HG03066 (cell line): ENCODE data around the gene ZWILCH.
"Not testable (repeated sequence)": the region's sequence is repeated elsewhere in the genome, so short reads cannot be mapped to it uniquely, and the experiment has no call there.

Experiments
- ATAC-seq: cut with Tn5 transposase; IDR thresholded peaks from one replicate; pipeline ENCODE4 v1.9.1; 2021; ENCODE audit warnings: low read depth; ENCODE audit not compliant: unreplicated experiment

The ZWILCH gene

DNA sequence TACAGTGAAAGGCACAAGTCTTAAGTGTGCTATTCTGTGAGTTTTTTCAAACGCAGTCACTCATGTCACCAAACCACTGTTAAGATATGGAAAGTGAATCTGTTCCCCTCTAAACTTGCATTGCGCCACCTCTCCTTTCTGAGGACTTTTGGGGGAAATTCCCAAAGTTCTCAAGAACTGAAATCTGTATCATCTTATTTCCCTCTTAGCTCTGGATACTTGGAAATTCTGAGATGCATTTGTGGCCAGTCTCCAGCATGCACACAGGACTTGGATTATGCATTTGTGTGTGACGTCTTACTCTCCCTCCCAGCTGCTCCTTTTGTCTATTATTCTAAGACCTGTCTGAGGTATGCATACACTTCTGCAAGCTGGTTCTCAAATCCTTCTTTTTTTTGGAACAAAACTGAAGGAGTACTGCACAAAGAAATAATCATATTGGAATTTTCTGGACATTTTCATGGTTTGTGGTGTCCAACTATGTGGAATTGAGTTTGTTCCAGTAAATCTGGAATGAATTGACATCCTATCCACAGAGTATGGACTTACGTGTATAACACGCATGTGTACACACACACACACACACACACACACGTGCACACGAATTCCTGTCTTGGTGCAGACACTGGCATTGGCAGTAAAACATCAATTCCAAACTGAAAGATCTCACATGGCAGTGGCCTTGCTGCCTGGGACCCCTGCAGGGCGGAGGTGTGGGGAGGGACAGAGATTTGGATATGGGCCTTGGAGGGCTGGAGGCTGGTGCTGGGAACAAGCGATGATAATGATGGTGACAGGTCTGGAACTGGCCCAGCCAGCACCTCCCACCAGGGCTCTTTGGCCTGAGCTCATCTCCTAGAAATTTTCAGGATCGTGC lies 68.8 kb downstream of the ZWILCH start:
- ATAC-seq, result no peak

DNA sequence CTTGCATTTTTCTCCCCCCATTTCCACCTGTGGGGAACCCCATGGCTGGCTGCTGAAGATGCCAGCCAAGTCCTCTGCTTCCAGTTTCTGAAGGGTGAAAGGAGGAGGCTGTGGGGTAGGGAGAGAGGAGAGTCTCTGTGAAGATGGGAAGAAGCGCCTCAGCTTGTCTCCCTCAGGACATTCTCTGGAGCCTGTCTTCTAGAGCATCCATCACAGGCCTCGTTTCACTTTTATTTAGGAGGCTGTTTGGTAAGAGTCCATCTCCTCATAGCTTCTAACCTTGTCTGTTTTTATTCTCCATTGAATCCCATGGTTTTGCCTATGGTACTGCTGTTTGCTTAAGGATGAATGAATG lies 69.4 kb downstream of the ZWILCH start:
- no peak for ATAC-seq

DNA sequence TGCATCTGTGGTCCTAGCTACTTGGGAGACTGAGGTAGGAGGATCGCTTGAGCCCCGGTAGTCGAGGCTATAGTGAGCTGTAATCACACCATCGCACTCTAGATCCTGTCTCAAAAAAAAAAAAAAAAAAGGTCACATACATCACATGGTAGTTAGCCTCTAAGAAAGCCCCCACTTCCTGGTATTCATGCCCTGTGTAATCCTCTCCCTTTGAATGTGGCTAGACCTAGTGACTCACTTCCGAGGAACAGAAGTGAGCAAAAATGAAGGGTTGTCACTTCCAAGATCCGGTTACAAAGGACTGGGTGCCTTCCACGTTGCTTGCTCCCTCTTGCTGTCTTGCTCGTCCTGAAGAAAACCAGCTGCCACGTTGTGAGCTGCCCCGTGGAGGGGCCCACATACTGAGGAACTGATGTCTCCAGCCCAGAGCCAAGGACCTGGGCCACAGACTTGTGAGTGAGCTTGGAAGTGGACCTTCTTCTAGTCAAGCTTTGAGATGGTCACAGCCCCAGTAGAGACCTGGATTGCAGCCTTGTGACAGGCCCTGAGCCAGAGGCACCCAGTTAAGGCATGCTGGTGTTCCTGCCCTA lies 73.3 kb downstream of the ZWILCH start:
- no peak for ATAC-seq

- ATAC-seq, result no peak
These were observed 75.5 kb downstream of the ZWILCH start for GRCh38 chr15:66580643-66581042.

- ATAC-seq, result no peak
These were observed 76.9 kb downstream of the ZWILCH start for GRCh38 chr15:66581972-66582537.

- ATAC-seq, result no peak
These were observed 81.2 kb downstream of the ZWILCH start for GRCh38 chr15:66586155-66586976.

DNA sequence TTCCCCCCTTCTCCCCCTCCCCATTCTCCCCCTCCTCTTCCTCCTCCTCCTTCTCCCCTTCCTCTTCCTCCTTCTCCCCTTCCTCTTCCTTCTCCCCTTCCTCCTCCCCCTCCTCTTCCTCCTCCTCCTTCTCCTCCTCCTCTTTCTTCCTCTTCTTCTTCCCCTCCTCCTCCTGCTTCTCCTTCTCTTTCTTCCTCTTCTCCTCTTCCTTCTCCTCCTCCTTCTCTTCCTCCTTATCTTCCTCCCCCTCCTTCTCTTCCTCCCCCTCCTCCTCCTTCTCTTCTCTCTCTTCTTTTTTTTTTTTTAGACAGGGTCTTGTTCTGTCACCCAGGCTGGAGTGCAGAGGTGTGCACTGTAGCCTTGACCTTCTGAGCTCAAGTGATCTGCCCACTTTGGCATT lies 81.9 kb downstream of the ZWILCH start:
- ATAC-seq, result no peak

DNA sequence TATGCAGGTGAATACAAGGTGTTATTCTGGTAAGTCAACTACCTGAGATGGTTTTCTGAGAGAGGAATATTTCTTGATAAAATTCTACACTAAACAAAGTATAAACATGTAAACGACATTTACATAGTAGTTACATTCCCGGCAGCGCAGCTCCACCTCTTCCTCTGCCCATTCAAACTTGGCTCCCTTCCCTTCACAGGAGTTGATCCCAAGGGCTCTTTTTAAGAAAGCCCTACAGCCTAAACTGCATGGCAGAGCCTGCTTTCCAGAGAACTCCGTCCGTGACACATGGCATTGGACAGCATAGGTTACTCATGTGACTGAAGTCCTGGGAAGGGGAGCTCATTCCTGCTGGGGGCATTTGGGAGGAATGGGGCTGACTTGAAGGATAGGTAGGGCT lies 82.6 kb downstream of the ZWILCH start:
- no peak for ATAC-seq

- no peak for ATAC-seq
These were observed 83.4 kb downstream of the ZWILCH start for GRCh38 chr15:66588537-66588936.

- ATAC-seq, result no peak
These were observed 83.8 kb downstream of the ZWILCH start for GRCh38 chr15:66588971-66589370.

- ATAC-seq, result not testable (repeated sequence)
These were observed 84.3 kb downstream of the ZWILCH start for GRCh38 chr15:66589429-66589828.

- no peak for ATAC-seq
These were observed 85.3 kb downstream of the ZWILCH start for GRCh38 chr15:66590435-66590834.

- no peak for ATAC-seq
These were observed 86.3 kb downstream of the ZWILCH start for GRCh38 chr15:66591322-66591862.

DNA sequence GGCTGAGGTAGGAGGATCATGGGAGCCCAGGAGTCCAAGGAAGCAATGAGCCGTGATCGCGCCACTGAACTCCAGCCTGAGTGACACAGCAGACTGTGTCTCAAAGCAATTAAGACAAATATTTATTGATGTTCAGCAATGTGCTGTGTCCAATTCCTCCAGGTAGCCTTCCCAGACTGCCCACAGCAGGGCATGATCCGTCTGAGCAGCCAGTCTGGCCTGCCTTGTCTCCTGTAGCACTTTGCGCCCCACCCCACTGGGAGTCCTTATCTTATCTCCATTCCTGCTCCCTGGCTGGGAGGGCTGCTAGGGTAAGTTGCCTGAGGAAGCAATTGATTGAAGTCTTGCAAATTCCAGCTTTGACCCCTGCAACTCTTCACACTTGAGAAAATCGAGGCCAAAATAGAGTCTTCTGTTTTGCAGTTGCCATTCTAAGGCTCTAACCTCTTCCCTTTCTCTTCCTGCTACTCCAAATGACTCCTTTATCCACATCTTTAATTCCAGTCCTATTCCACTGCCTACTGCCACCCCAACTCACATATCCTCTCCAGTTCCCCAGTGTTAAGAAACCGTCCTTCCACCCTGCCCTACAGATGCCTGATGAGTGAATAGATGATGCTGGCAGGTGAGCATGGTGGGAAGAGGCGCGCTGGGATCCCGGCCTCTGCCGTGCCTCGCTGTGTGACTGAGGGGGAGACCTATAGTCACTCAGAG lies 87.5 kb downstream of the ZWILCH start:
- ATAC-seq, result no peak

- ATAC-seq, result no peak
These were observed 88.2 kb downstream of the ZWILCH start for GRCh38 chr15:66593219-66593780.

DNA sequence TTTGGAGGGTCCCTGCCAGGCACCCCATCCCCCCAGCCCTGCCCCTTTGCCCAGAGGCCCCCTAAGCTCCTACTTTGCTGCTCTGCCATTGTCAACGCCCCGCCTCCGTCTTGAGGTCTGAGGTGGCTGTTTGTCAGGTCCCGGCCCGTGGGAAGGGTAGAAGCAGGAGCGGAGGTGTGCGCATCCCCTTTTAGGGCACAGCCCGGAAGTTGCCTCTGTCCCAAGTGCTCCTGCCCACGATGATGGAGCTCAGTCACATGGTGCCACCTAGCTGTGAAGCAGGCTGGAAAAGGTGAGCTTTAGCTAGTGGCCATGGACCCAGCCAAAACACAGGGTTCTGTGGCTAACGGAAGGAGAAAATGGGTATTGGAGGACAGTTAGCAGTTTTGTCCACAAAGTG lies 89.2 kb downstream of the ZWILCH start:
- ATAC-seq, result no peak

DNA sequence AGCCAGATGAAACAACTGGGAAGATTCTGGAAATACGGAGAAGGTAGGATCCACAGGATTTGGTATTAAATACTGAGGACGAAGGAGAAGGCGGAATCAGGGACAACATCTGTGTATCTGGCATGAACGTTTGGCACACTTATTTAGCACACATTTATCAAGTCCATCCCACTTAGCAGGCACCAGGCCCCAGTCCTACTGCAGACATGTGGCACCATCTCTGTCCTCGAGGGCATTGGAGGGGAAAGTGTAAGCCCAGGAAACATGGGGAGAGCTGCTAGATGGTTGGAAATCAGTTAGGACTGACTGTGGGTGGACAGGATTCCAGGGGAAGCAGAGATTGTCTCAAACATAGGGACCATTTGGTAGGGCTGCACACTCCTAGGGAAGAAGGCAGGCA lies 89.7 kb downstream of the ZWILCH start:
- ATAC-seq, result no peak

DNA sequence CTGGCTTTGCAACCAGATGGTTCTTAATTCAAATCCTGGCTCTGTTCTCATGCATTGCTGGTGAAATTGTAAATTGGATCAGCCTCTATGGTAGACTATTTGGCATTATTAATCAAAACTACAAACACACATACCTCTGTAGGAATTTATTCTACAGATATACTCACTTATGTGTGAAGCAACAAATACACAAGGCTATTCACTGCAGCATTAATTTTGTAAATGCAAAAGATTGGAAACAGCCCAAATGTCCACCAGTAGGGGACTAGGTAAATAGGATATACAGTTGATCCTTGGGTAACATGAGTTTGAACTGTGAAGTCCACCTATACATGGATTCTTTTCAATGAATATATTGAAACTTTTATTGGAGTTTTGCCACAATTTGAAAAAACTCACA lies 90.2 kb downstream of the ZWILCH start:
- no peak for ATAC-seq

- no peak for ATAC-seq
These were observed 90.9 kb downstream of the ZWILCH start for GRCh38 chr15:66595931-66596545.
